ENCODE results near the gene ACYP2. TPM values are rescaled to one million over a fixed set of nuclear protein-coding genes. Genes with fewer than 3 reads are reported as not detected.

The ACYP2 gene
- total RNA-seq, 1 experiment from 2014 or later: 9.2 TPM

DNA sequence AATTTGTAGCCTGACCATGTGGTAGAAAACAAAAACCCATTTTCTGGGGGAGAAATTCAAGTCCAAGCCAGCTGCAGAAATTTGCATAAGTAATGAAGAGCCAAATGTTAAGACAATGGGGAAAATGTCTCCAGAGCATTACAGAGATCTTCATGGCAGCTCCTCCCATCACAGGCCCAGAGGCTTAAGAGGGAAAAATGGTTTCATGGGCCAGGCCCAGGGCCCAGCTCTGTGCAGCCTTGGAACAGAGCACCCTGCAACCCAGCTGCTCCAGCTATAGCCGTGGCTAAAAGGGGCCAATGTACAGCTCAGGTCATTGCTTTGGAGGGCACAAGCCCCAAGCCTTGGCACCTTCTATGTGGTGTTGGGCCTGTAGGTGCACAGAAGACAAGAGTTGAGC lies 209.7 kb downstream of the ACYP2 start:
- Histone ChIP-seq H3K27me3 (replicated peaks) (no peaks in the 10 kb centered on the region), H3K4me1 (replicated peaks) (peaks cover 11% of the 10 kb centered on the region), H3K9me3 (replicated peaks) (no peaks in the 10 kb centered on the region; the same call in 1 of the 2 replicates), H3K27ac (no peak overlapping the region), H3K36me3 (no peaks in the 10 kb centered on the region), H3K4me3 (no peak overlapping the region)
- DNase-seq (ENCODE audit: low read depth in 1 of 2, low spot score in 2 of 2): no peak

DNA sequence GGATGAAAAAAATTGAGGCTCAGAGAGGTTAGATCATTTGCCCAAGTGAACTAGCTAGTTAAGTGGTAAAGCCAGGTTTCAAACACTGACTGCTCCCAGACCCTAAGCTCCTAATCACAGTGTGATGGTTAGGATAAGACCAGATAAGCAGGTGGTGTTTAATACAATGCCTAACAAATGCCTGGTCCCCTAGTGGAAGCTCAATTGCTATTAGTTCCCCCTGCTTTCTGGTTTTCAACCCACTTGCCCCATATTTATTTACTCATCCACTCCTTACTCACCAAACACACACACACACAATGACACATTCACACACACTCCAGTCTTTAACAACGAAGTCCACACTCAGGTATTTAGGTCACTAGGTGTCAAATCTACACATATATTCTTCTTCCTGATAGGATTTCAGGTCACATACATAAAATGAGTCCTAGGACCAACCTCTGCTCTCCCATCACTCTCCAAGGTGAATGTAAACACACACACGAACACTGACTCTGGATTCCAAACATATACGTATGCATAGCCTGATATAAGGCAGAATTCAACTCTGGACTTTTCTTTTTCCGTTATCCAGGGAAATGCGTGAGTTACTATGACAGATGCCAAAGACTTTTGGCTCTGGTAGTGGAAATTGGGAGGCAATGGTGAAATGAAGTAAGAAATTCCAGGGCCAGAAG lies 214.2 kb downstream of the ACYP2 start:
- no peak for DNase-seq (ENCODE audit: low read depth in 1 of 2, low spot score in 2 of 2)
- Histone ChIP-seq H3K27me3 (replicated peaks) (no peaks in the 10 kb centered on the region), H3K27ac (peak overlapping the region; percentile 59), H3K4me1 (replicated peaks) (peaks cover 21% of the 10 kb centered on the region), H3K36me3 (no peaks in the 10 kb centered on the region), H3K4me3 (peak overlapping the region; percentile 45), H3K9me3 (replicated peaks) (no peaks in the 10 kb centered on the region; the same call in 1 of the 2 replicates)

DNA sequence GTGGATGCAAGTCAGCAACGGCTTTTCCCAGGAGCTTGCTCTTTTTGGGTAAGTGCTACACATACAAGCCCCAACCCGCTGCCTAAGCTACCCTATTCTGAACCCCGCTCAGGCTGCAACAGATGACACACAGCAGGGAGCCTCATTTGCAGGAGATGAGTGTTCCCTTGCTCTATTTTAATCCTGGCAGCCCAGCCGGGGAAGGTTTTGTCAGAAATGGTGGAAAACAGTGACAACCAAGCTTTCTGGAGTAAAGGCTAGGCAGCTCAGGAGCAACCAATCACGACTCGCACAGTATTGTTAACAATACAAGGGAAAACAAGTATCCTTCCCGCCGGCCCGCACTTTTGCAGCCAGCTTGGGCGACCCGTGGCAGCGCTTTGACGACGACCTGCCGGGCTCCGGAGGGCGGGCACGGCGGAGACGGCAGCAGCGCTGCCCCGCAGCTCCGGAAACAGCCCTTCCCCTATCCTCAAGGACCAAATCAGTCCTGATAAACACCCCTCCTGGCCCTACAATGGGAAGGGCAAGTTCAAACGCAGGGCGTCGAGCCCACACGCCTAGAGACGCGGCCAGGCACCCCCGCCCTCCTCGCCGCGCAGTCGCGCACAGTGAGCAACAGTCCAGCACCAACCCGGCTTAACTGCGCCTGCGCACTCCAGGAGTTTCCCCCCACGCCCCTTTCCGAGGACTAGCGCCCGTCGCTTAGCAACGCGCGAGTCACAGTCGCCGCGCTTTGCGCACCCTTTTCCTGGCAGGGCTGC lies 214.9 kb downstream of the ACYP2 start:
- peak overlapping the region; percentile 59 for H3K27ac ChIP-seq
- no peaks in the 10 kb centered on the region for H3K36me3 ChIP-seq
- DNase-seq (ENCODE audit: low read depth in 1 of 2, low spot score in 2 of 2): peak; percentile 96 to 98

DNA sequence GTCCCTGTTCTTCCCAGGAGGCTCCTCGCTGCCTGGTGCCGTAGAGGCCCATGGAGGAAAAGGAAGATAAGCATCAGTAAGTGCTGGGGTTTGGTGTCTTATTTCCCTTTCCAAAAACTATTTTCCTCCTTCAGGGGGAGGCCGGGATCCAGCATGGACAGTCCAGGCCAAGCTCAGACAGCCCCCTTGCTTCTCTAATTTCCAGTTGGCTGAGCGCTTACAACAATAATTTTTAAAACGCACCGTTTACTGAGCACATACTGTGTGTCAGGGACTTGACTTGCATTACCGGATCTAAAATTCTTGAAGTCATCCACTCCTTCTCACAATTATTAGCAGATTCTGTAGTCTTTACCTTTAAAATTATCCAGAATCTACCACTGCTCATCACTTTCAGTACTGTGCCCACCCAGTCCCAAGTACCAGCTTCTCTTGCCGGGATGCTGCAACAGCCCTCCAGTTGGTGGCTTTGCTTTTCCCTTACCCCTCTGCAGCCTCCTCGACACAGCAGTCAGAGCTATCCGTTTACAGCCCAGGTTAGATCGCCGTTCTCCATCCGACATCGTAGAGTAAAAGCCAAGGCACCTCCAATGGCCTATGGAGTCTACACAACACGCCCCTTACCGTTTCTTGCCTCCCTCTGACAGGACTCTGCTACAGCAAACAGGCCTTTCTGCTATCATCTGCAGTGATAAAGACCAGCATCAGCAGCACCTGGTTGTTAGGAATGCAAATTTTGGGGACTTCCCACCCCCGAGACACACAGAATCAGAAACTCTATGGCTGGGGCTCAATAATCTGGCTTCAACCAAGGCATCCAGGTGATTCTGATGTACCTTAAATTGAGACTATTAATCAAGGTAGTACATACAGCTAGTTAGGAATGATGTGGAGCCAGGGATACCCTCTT lies 215.8 kb downstream of the ACYP2 start:
- Histone ChIP-seq H3K27me3 (replicated peaks) (no peaks in the 10 kb centered on the region), H3K9me3 (replicated peaks) (no peaks in the 10 kb centered on the region; the same call in 1 of the 2 replicates), H3K4me3 (peak overlapping the region; percentile 45), H3K36me3 (no peaks in the 10 kb centered on the region), H3K27ac (peak overlapping the region; percentile 59), H3K4me1 (replicated peaks) (peaks cover 28% of the 10 kb centered on the region)
- no peak for DNase-seq (ENCODE audit: low read depth in 1 of 2, low spot score in 2 of 2)

More for the DNA sequence above, 214.9 kb downstream of the ACYP2 start:
- peak overlapping the region; percentile 45 for H3K4me3 ChIP-seq
- peaks cover 21% of the 10 kb centered on the region for H3K4me1 ChIP-seq (replicated peaks)
- H3K27me3 ChIP-seq (replicated peaks): no peaks in the 10 kb centered on the region
- no peaks in the 10 kb centered on the region; the same call in 1 of the 2 replicates for H3K9me3 ChIP-seq (replicated peaks)

DNA sequence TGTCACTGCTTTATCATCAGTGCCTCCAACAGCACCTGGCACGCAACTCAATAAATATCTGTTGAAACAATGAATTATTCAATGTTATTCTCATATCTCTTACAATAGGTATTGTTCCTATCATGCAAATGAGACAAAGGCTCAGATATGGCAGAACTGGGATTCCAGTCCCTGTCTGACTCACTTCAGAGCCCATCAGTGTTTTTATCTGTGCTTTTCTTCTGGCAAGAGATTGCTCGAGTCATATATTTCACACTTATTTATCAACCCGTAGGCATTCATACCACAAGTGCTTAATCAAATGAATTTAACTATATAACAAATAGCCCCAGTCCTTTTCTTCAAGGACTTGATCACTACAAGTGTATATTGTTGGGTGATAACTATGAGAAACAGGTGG lies 217.0 kb downstream of the ACYP2 start:
- Histone ChIP-seq H3K27ac (no peak overlapping the region), H3K36me3 (no peaks in the 10 kb centered on the region), H3K9me3 (replicated peaks) (no peaks in the 10 kb centered on the region; the same call in 1 of the 2 replicates), H3K4me3 (no peak overlapping the region), H3K27me3 (replicated peaks) (no peaks in the 10 kb centered on the region), H3K4me1 (replicated peaks) (peaks cover 38% of the 10 kb centered on the region)
- DNase-seq (ENCODE audit: low read depth in 1 of 2, low spot score in 2 of 2): no peak

DNA sequence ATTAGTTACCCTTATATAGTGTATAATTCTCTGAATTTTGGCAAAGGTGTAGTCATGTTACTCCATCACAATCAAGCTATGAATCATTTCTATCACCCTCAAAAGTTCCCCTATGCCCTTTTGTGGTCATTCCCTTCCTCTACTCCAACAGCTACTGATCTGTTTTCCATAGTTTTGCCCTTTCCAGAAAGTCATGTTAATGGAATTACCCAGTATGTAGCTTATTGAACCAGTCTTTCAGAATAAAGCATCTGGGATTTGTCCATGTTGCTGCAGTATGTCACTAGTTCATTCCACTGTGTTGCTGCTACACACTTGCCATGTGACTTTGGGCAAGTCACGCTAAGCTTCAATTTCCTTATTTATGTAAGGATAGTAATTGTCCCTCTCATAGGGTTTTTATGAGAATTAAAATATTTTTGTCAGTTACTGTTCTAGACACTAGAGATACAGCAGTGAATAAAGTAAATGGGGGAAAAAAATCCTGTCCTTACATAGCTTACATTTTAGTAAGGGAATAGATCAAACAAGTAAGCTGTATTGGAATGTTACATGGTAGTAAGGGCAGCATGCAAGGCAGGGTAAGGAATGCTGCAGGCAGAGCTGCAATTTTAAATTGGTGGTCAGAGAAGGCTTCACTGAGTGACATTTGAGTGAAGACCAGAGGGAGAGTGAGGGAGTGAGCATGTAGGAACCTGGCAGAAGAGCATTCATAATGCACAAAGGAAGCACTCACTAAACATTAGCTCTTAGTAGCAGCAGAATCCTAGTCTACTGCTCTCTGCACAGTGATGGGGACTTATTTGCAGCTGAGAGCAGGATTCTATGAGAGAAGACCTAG lies 220.9 kb downstream of the ACYP2 start:
- no peaks in the 10 kb centered on the region for H3K36me3 ChIP-seq
- DNase-seq (ENCODE audit: low read depth in 1 of 2, low spot score in 2 of 2): peak in 1 of 2 experiments; percentile 56
- H3K27me3 ChIP-seq (replicated peaks): no peaks in the 10 kb centered on the region
- peak overlapping the region; percentile 7 for H3K27ac ChIP-seq
- peaks cover 18% of the 10 kb centered on the region for H3K4me1 ChIP-seq (replicated peaks)
- H3K9me3 ChIP-seq (replicated peaks): no peaks in the 10 kb centered on the region
- no peak overlapping the region for H3K4me3 ChIP-seq

DNA sequence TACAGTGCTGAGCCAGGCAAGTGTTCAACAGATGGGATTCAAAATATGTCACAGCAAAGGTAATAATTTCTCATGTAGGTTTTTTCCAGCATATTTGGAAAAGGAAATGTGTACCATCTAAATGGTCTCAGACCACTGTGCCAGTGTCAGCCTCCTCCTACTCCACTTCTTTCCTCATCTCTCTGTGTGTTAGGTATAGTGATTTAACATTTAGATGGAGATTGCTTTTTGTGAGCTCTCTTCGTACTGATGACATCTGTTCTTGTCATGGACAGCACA lies 221.5 kb downstream of the ACYP2 start:
- H3K27ac ChIP-seq: peak overlapping the region; percentile 7
- H3K27me3 ChIP-seq (replicated peaks): no peaks in the 10 kb centered on the region
- H3K4me3 ChIP-seq: no peak overlapping the region
- no peaks in the 10 kb centered on the region for H3K36me3 ChIP-seq
- no peaks in the 10 kb centered on the region for H3K9me3 ChIP-seq (replicated peaks)
- no peak for DNase-seq (ENCODE audit: low read depth in 1 of 2, low spot score in 2 of 2)
- H3K4me1 ChIP-seq (replicated peaks): peaks cover 17% of the 10 kb centered on the region

DNA sequence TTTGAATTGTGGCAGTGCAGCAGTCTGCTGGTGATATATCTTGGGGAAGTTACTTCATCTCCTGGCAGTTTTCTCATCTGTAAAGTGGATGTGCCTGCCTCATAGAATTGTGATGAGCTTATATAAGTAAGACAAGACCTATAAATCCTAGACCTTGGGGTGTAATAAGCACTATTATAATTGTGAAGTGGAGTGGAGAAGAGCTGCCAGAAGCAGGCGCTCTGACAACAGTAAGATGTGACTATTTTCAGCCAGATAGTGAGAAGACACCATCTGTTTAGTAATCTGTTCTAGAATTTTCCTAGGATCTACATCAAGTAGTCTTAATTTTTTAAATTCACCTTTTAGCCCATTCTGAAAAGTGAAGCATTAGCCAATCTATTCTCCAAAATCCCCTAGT lies 226.2 kb downstream of the ACYP2 start:
- DNase-seq (ENCODE audit: low read depth in 1 of 2, low spot score in 2 of 2): no peak
- no peaks in the 10 kb centered on the region for H3K36me3 ChIP-seq
- H3K27me3 ChIP-seq (replicated peaks): no peaks in the 10 kb centered on the region
- no peak overlapping the region for H3K27ac ChIP-seq
- H3K4me3 ChIP-seq: no peak overlapping the region
- H3K4me1 ChIP-seq (replicated peaks): peaks cover 5% of the 10 kb centered on the region
- no peaks in the 10 kb centered on the region for H3K9me3 ChIP-seq (replicated peaks)

DNA sequence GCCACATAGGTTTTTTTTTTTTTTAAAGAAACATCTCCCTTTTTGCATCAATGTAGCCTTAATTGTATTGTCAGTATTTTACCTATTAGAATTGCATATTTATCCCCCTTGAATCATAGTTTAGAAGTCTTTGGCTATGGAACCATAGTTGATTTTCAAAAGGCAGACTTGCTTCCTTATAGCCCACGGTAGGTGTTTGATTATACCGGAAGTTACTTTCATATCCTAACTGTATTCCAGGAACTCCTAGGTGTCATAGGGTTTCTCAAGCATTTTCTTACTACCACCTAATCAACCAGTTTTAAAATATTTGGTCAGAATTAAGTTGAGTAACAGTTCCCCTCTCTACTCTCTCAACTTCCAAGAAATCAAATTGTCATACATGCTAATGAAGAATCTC lies 227.2 kb downstream of the ACYP2 start:
- Histone ChIP-seq H3K27ac (no peak overlapping the region), H3K36me3 (no peaks in the 10 kb centered on the region), H3K4me1 (replicated peaks) (no peaks in the 10 kb centered on the region), H3K9me3 (replicated peaks) (no peaks in the 10 kb centered on the region), H3K27me3 (replicated peaks) (no peaks in the 10 kb centered on the region), H3K4me3 (no peak overlapping the region)
- DNase-seq (ENCODE audit: low read depth in 1 of 2, low spot score in 2 of 2): no peak

DNA sequence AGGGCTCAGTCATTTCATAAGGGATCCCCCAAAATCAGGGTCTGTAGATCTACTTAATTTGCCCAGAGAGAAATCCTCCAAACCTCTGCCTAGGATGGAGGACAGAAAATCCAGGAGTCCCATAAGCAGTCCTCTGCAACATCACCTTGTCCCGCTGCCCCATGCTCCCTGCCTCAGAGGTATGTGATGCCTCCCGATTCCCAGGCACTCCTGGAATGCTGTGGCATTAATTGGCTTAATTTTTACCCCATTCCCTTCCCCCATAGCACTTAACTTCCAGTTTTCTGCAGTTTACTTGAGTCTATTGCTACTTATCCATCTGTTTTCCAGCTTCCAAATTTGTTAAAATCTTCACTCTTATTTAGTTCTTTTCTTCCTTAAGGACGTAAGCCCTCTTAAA lies 232.2 kb downstream of the ACYP2 start:
- H3K36me3 ChIP-seq: no peaks in the 10 kb centered on the region
- no peaks in the 10 kb centered on the region for H3K27me3 ChIP-seq (replicated peaks)
- no peak for DNase-seq (ENCODE audit: low read depth in 1 of 2, low spot score in 2 of 2)
- no peaks in the 10 kb centered on the region for H3K4me1 ChIP-seq (replicated peaks)
- no peak overlapping the region for H3K4me3 ChIP-seq
- H3K9me3 ChIP-seq (replicated peaks): no peaks in the 10 kb centered on the region
- no peak overlapping the region for H3K27ac ChIP-seq

DNA sequence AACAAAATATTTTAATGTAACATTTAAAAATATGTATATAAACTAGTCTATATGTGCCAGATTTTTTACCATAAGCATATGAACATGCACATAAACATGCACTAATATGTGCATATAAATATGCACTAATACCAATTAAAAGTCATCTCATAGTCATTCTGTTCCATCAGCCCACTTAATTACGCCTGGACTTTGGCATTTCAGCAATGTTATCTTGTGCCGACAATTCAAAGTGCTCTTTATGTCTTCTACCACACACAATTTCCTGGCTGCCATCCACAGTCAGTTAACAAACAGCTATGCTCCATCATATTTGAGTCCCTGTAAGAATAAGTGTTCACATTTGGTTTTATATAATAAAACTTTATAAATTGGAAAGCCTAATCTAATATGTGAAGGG lies 233.2 kb downstream of the ACYP2 start:
- no peaks in the 10 kb centered on the region for H3K36me3 ChIP-seq
- no peak overlapping the region for H3K27ac ChIP-seq
- H3K4me3 ChIP-seq: no peak overlapping the region
- no peaks in the 10 kb centered on the region for H3K9me3 ChIP-seq (replicated peaks)
- H3K27me3 ChIP-seq (replicated peaks): no peaks in the 10 kb centered on the region
- DNase-seq (ENCODE audit: low read depth in 1 of 2, low spot score in 2 of 2): no peak
- H3K4me1 ChIP-seq (replicated peaks): no peaks in the 10 kb centered on the region

DNA sequence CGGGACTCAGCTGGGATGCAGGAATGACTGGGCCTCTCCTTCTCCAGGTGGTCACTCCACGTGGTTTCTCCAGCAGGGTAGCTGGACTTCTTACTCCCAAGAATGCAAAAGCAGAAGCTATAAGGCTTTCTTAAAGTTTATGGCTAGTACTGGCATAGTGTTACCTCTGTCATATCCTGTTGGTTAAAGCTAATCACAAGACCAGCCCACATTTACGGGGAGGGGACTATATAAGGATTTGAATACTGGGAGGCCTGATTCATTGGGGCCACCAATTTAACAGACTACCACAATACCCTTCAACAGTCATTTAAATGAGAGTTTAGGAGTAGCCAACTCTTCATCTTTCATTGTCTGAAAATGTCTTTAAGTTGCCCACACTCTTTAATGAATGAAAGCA lies 235.0 kb downstream of the ACYP2 start:
- no peaks in the 10 kb centered on the region for H3K4me1 ChIP-seq (replicated peaks)
- H3K9me3 ChIP-seq (replicated peaks): no peaks in the 10 kb centered on the region
- no peaks in the 10 kb centered on the region for H3K36me3 ChIP-seq
- H3K4me3 ChIP-seq: no peak overlapping the region
- H3K27ac ChIP-seq: no peak overlapping the region
- DNase-seq (ENCODE audit: low read depth in 1 of 2, low spot score in 2 of 2): no peak
- no peaks in the 10 kb centered on the region for H3K27me3 ChIP-seq (replicated peaks)

DNA sequence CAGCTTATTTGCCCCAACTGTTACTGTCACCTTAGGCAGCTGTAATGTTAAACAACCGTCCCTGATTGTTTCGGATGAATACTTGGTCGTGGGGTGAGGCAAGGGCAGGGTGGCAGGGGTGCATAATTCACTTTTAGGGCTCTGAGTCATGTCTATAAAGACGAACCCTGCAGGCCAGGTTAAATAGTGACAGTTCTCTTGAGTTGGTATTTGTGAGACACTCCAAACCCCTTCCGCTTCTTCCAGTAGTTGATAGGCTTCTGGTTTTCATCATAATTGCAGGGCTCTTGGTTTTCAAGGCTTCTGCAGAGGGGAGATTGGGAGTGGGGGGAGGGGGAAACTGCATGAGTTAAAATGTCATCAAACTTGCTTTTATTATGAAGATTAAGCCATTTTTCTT lies 237.8 kb downstream of the ACYP2 start:
- Histone ChIP-seq H3K4me1 (replicated peaks) (no peaks in the 10 kb centered on the region), H3K9me3 (replicated peaks) (no peaks in the 10 kb centered on the region), H3K27ac (no peak overlapping the region), H3K36me3 (no peaks in the 10 kb centered on the region), H3K4me3 (no peak overlapping the region), H3K27me3 (replicated peaks) (no peaks in the 10 kb centered on the region)
- no peak for DNase-seq (ENCODE audit: low read depth in 1 of 2, low spot score in 2 of 2)
